ENCODE measurements around the gene SAMD4B. TPM values are rescaled to one million over a fixed set of nuclear protein-coding genes. Genes with fewer than 3 reads are reported as not detected.

Gene SAMD4B
- total RNA-seq, 1 donor from 2014 or later: 60.7 TPM

DNA sequence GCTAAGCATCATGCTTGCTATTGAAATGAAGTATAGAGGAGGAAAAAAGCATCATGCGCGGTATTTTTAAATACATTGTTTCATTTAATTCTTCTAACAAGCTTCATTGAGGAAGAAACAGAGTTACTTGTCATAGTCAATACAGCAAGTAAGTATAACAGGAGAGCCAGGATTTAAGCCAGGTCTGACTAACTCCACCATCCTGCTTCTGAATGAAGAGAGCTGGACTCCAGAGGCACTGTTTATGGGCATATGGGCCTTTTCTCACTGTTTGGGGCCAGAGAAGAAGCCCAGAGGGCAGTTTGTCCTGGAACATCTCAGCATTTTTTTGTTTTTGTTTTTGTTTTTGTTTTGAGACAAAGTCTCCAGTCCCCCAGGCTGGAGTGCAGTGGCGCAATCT lies 7.9 kb downstream of the SAMD4B start:
- no peak overlapping the region for H3K27ac Mint-ChIP-seq

DNA sequence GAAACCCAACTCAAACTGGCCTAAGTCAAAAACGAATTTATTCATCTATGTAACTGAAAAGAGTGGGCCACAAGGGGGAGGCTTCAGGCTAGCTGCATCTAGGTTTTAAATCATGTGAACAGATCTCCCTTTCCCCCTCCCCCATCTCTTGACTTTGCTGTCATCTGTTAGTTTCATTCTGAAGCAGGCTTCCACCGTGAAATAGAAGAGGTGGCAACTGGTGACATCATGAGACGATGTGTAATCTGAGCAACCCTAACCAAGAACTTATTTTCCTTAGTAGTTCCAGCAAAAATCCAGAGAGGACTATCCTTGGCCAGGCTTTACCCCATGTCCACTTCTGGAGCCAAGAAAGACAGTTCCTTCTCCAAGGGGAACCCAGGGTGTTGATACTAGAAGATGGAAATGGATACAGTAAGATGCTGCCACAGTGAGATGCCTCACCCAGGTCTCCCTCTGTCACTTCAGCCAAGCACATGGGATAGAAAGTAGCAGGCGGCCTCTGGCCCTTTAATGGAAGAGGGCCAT lies 9.4 kb downstream of the SAMD4B start:
- intact Hi-C loops (cut with micrococcal nuclease): loop anchor here (1.0 to 2.0 kb wide), 4 partner anchors 9 to 61 kb away; partner anchors contain the start of genes MED29, PAF1, PLEKHG2 and SAMD4B
- ChIA-PET POLR2A (interaction anchor here (2.0 kb wide), 2 partner anchors 10 to 40 kb away, joined by 7 to 9 read pairs; partner anchors contain the start of genes MED29, PAF1 and SAMD4B), CTCF (interaction anchor here (1.3 kb wide), 1 partner anchor 9 kb away, joined by 3 read pairs; the partner anchor contains the start of gene SAMD4B)
- no peak overlapping the region for H3K4me3 Mint-ChIP-seq
- TF ChIP-seq CTCF (IDR thresholded peaks at IDR 0.05): no peak
- H3K9me3 Mint-ChIP-seq: no peaks in the 10 kb centered on the region
- peaks cover 75% of the 10 kb centered on the region for H3K36me3 Mint-ChIP-seq (ENCODE audit: low read depth)
- peak; percentile 97 for ATAC-seq (ENCODE audit: low read depth)
- H3K27ac Mint-ChIP-seq: peak overlapping the region; percentile 86
- H3K4me1 Mint-ChIP-seq: peaks cover 25% of the 10 kb centered on the region
- H3K27me3 Mint-ChIP-seq: no peaks in the 10 kb centered on the region
- no peak for DNase-seq

More for the DNA sequence above, 7.9 kb downstream of the SAMD4B start:
- intact Hi-C loops (cut with micrococcal nuclease): loop anchor here (2.0 kb wide), 1 partner anchor 41 kb away; the partner anchor contains the start of genes MED29 and PAF1
- POLR2A ChIA-PET: interaction anchor here (1.1 to 2.0 kb wide), 3 partner anchors 8 to 85 kb away, joined by 4 to 9 read pairs (median 7); partner anchors contain the start of genes MED29, PAF1, RPS16 and SAMD4B
- no peaks in the 10 kb centered on the region for H3K9me3 Mint-ChIP-seq
- no peak for TF ChIP-seq CTCF (IDR thresholded peaks at IDR 0.05)
- no peak for DNase-seq
- CTCF ChIA-PET: interaction anchor here (1.3 kb wide), 2 partner anchors 8 to 21 kb away, joined by 3 read pairs; partner anchors contain the start of gene SAMD4B
- H3K36me3 Mint-ChIP-seq (ENCODE audit: low read depth): peaks cover 75% of the 10 kb centered on the region
- H3K27me3 Mint-ChIP-seq: no peaks in the 10 kb centered on the region
- H3K4me3 Mint-ChIP-seq: no peak overlapping the region
- no peak for ATAC-seq (ENCODE audit: low read depth)
- H3K4me1 Mint-ChIP-seq: peaks cover 35% of the 10 kb centered on the region

DNA sequence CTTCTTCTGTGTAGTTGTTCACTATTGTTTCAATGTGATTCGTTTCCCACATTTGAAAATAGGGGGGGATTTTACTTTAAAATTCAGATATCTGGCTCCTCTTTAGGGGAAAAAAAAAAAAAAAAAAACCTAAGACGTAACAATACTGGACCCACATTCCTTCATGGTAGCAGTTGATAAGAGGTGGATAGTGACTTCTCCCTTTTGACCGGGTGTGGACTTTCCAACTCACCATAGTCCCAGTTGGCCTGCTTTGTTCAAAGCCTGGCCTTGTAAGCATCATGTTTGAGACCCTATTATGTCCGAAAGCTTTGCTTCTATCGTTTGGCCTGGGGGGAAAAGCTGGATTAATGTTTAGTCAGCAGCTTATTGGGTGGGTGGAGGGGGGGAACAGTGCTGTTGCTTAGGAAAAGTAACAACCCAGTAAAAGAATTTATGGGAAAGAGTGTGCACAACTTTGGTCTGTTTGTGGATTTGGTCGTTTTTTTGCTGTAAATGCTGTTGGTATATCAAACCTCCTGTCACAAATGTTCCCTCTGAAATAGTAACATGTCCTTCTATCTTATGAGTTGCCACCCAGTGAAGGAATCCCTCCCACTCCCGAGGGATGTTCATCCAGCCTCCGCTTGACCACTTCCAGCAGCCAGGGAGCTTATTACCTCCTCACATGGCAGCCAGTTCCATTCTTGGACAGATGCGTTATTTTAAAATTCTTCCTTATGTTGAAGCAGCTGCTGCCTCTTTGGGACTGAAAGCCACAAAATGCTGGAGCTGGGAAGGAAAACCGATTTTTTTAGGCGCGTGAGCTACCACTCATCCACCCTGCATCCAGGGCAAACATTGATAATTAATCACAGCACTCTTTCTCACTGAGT lies 10.4 kb downstream of the SAMD4B start:
- Mint-ChIP-seq H3K4me3 (no peak overlapping the region), H3K27me3 (no peaks in the 10 kb centered on the region), H3K9me3 (no peaks in the 10 kb centered on the region), H3K27ac (peak overlapping the region; percentile 86), H3K36me3 (ENCODE audit: low read depth) (peaks cover 75% of the 10 kb centered on the region), H3K4me1 (peaks cover 23% of the 10 kb centered on the region)
- TF ChIP-seq CTCF (IDR thresholded peaks at IDR 0.05): no peak
- POLR2A ChIA-PET: interaction anchor here (1.5 kb wide), 1 partner anchor 55 kb away, joined by 3 read pairs; no protein-coding TSS in a partner anchor
- DNase-seq (no peak), ATAC-seq (ENCODE audit: low read depth) (no peak)
- CTCF ChIA-PET: interaction anchor here (1.1 kb wide), 1 partner anchor 25 kb away, joined by 3 read pairs; no protein-coding TSS in a partner anchor
- intact Hi-C loops (cut with micrococcal nuclease): no loop called here

DNA sequence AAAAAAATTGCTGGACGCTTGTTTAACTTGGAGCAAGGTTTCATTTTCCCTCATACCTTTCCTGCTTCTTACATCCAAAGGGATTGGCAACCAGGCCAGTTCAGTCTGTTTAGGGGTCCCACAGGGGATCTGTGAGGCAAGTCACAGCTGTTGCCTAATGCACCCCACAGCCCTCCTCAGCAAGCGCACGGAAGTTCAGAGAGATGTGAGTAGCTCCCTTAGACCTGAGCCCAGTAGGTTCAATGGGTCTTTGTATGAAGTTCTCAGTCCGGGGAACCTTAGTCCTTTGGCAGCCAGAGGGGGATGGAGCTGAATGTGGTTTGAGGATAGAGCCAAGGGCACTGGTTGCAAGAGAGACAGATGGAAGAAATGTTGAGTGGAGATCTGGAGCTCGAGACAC lies 13.0 kb downstream of the SAMD4B start:
- ATAC-seq (ENCODE audit: low read depth) (no peak), DNase-seq (no peak)
- Mint-ChIP-seq H3K9me3 (no peaks in the 10 kb centered on the region), H3K27ac (no peak overlapping the region), H3K36me3 (ENCODE audit: low read depth) (peaks cover 74% of the 10 kb centered on the region), H3K27me3 (no peaks in the 10 kb centered on the region), H3K4me1 (peaks cover 16% of the 10 kb centered on the region), H3K4me3 (no peak overlapping the region)
- ChIA-PET POLR2A (interaction anchor here (0.5 kb wide), 1 partner anchor 85 kb away, joined by 5 read pairs; no protein-coding TSS in a partner anchor), CTCF (no interaction called here)
- intact Hi-C loops (cut with micrococcal nuclease): no loop called here
- TF ChIP-seq CTCF (IDR thresholded peaks at IDR 0.05): no peak

GRCh38 chr19:39356073-39356472 lies 13.9 kb downstream of the SAMD4B start:
- POLR2A ChIA-PET: no interaction called here
- Mint-ChIP-seq H3K4me3 (no peak overlapping the region), H3K9me3 (no peaks in the 10 kb centered on the region), H3K27me3 (no peaks in the 10 kb centered on the region), H3K4me1 (peaks cover 14% of the 10 kb centered on the region), H3K27ac (no peak overlapping the region), H3K36me3 (ENCODE audit: low read depth) (peaks cover 83% of the 10 kb centered on the region)
- intact Hi-C loops (cut with micrococcal nuclease): no loop called here
- no peak for DNase-seq
- no peak for TF ChIP-seq CTCF (IDR thresholded peaks at IDR 0.05)
- CTCF ChIA-PET: no interaction called here
- no peak for ATAC-seq (ENCODE audit: low read depth)

All from activated B cell treated with CpG ODN at 0.5 μM for 24 hours (primary cell).